K562 (cell line): Measurements from ENCODE around the gene SCFD1.

Source experiments
- CBX3 ChIP-seq, 2 experiments: IDR thresholded peaks; 1 replicate in 1 of 2; 2 replicates in 1 of 2; pipeline ENCODE4 v1.6.1; 2012; ENCODE audit warnings: inconsistent platforms in 2 of 2, low read length in 2 of 2, borderline replicate concordance in 1 of 2, control low read depth in 1 of 2
- CEBPB ChIP-seq: fragments of 450-650 bp; IDR thresholded peaks from 2 replicates; pipeline ENCODE4 v1.6.1; 2016; ENCODE audit warnings: missing genetic modification characterization, missing compliant biosample characterization
- NFE2 ChIP-seq: IDR thresholded peaks from 2 replicates; pipeline ENCODE4 v1.6.1; 2014; ENCODE audit warnings: antibody characterized with exemption, low read depth
- ZNF24 ChIP-seq: fragments of 450-650 bp; IDR thresholded peaks from 2 replicates; pipeline ENCODE4 v1.6.1; 2016
- ZNF699 ChIP-seq: fragments of 250-450 bp; sonication (Bioruptor Pico); IDR thresholded peaks from 2 replicates; pipeline ENCODE4 v1.8.0; 2021; ENCODE audit warnings: mild to moderate bottlenecking, moderate library complexity; ENCODE audit not compliant: insufficient replicate concordance
- TF ChIP-seq, protein P1 (sequence below): fragments of 450-650 bp; formaldehyde crosslinking; IDR thresholded peaks from 2 replicates; pipeline ENCODE4 v1.4.0; 2020; ENCODE audit warnings: mild to moderate bottlenecking, mixed read lengths
- TF ChIP-seq, protein P2 (sequence below): fragments of 200-800 bp; sonication (Bioruptor generic); IDR thresholded peaks from 2 replicates; pipeline ENCODE4 v1.6.1; 2016; ENCODE audit warnings: missing genetic modification characterization, missing compliant biosample characterization

DNA sequence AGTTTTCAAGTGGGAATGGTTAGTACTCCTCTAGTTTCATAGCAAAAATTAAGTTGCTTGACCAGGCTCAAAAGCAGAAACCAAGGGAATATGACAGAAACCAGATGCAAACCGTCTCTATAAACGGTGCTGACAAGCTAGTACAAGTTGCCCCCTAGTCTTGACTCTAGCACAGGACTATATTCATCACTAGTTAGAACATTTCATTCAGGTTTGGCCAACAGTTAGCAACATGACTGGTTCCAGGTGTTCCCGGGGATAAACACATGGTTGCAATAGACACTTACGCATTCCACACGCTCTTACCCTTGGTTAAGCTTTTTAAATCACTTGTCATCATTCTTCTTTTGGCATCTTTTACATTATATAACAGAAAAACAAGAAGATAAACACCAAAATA is 103.6 kb downstream of the SCFD1 start:
- TF ChIP-seq ZNF699 (CRISPR knock-in tag) (no peak), ZNF24 (no peak), CBX3 (IDR thresholded peaks at IDR 0.05; ENCODE audit: borderline replicate concordance in 1 of 2, low read length in 2 of 2) (no peak), NFE2 (no peak), CEBPB (tag) (no peak)
- TF ChIP-seq, protein P1, sequence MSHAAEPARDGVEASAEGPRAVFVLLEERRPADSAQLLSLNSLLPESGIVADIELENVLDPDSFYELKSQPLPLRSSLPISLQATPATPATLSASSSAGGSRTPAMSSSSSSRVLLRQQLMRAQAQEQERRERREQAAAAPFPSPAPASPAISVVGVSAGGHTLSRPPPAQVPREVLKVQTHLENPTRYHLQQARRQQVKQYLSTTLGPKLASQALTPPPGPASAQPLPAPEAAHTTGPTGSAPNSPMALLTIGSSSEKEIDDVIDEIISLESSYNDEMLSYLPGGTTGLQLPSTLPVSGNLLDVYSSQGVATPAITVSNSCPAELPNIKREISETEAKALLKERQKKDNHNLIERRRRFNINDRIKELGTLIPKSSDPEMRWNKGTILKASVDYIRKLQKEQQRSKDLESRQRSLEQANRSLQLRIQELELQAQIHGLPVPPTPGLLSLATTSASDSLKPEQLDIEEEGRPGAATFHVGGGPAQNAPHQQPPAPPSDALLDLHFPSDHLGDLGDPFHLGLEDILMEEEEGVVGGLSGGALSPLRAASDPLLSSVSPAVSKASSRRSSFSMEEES (CRISPR knock-in tag): no peak
- TF ChIP-seq, protein P2, sequence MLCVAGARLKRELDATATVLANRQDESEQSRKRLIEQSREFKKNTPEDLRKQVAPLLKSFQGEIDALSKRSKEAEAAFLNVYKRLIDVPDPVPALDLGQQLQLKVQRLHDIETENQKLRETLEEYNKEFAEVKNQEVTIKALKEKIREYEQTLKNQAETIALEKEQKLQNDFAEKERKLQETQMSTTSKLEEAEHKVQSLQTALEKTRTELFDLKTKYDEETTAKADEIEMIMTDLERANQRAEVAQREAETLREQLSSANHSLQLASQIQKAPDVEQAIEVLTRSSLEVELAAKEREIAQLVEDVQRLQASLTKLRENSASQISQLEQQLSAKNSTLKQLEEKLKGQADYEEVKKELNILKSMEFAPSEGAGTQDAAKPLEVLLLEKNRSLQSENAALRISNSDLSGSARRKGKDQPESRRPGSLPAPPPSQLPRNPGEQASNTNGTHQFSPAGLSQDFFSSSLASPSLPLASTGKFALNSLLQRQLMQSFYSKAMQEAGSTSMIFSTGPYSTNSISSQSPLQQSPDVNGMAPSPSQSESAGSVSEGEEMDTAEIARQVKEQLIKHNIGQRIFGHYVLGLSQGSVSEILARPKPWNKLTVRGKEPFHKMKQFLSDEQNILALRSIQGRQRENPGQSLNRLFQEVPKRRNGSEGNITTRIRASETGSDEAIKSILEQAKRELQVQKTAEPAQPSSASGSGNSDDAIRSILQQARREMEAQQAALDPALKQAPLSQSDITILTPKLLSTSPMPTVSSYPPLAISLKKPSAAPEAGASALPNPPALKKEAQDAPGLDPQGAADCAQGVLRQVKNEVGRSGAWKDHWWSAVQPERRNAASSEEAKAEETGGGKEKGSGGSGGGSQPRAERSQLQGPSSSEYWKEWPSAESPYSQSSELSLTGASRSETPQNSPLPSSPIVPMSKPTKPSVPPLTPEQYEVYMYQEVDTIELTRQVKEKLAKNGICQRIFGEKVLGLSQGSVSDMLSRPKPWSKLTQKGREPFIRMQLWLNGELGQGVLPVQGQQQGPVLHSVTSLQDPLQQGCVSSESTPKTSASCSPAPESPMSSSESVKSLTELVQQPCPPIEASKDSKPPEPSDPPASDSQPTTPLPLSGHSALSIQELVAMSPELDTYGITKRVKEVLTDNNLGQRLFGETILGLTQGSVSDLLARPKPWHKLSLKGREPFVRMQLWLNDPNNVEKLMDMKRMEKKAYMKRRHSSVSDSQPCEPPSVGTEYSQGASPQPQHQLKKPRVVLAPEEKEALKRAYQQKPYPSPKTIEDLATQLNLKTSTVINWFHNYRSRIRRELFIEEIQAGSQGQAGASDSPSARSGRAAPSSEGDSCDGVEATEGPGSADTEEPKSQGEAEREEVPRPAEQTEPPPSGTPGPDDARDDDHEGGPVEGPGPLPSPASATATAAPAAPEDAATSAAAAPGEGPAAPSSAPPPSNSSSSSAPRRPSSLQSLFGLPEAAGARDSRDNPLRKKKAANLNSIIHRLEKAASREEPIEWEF: no peak
